Stimulated activated CD8-positive, alpha-beta memory T cell treated with anti-CD3 and anti-CD28 coated beads, Interleukin-7, amount 100 ng/mL, for 1 hour (primary cell): ENCODE data around the gene THPO.

Source experiments
- DNase-seq, 2 donors: peaks; one replicate each; pipeline ENCODE4 v3.0.0-alpha.2; 2020; ENCODE audit warnings: low read depth in 2 of 2

Gene THPO

GRCh38 chr3:184377882-184378445, at the start of gene THPO:
THPO (minus strand) TSS chr3:184378207; CDS start chr3:184376259, 1,948 bp downstream.
- DNase-seq = no peak

GRCh38 chr3:184426691-184427141, 48.7 kb upstream of the THPO start:
- no peak for DNase-seq

- no peak for DNase-seq
Measured at GRCh38 chr3:184423561-184423960, 45.6 kb upstream of the THPO start.

GRCh38 chr3:184419171-184419570, 41.2 kb upstream of the THPO start:
- DNase-seq = no peak

GRCh38 chr3:184417619-184418327, 39.8 kb upstream of the THPO start:
- DNase-seq = peak; percentile 40 to 43

- no peak for DNase-seq
Measured at GRCh38 chr3:184415203-184415490, 37.1 kb upstream of the THPO start.

- DNase-seq = no peak
Measured at GRCh38 chr3:184414418-184415202, 36.6 kb upstream of the THPO start.

- DNase-seq = no peak
Measured at GRCh38 chr3:184409946-184410500, 32.0 kb upstream of the THPO start.

- DNase-seq = no peak
Measured at GRCh38 chr3:184409331-184409926, 31.4 kb upstream of the THPO start.

- no peak for DNase-seq
Measured at GRCh38 chr3:184405075-184406030, 27.3 kb upstream of the THPO start.

- no peak for DNase-seq
Measured at GRCh38 chr3:184399410-184399809, 21.4 kb upstream of the THPO start.

- no peak for DNase-seq
Measured at GRCh38 chr3:184395320-184395660, 17.3 kb upstream of the THPO start.

- DNase-seq = no peak
Measured at GRCh38 chr3:184391266-184391665, 13.3 kb upstream of the THPO start.

- DNase-seq = no peak
Measured at GRCh38 chr3:184389935-184390528, 12.0 kb upstream of the THPO start.

GRCh38 chr3:184389384-184389783, 11.4 kb upstream of the THPO start:
- DNase-seq = no peak

- DNase-seq = no peak
Measured at GRCh38 chr3:184388936-184389230, 10.9 kb upstream of the THPO start.

- DNase-seq = no peak
Measured at GRCh38 chr3:184388164-184388935, 10.3 kb upstream of the THPO start.

GRCh38 chr3:184387174-184387714, 9.2 kb upstream of the THPO start:
- DNase-seq = no peak

- DNase-seq = no peak
Measured at GRCh38 chr3:184386047-184386806, 8.2 kb upstream of the THPO start.
